ENCODE measurements around the gene MTPN.

DNA sequence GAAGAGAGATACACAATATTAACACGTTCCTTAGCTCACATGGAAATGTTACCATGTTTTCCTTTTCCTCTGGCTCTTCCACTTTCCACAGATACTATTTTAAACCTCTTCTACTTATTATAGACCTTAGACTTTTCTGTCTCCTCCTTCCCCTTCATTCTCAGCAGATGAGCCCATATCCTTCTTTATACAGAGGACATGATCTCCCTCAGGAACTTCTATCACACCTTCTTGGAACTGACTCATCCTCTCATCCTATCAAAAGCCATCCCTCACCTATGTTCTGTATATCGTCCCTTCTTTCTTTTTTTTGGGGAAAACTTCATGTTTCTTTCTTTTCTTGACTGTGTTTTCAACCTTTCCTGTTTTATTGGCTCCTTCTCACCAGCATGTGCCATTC lies 20.8 kb downstream of the MTPN start:
- TF ChIP-seq CTCF (IDR thresholded peaks at IDR 0.05) (no peak), EP300 (IDR thresholded peaks at IDR 0.05) (no peak), POLR2A (IDR thresholded peaks at IDR 0.05) (no peak)

All from ovary (tissue), 3 donors.